Keratinocyte (primary cell): ENCODE measurements around the gene SLC25A47.
"Not testable (repeated sequence)": the region's sequence is repeated elsewhere in the genome, so short reads cannot be mapped to it uniquely, and the experiment has no call there.

ENCODE experiments used
- EZH2 ChIP-seq: IDR thresholded peaks from one replicate; pipeline ENCODE4 v1.6.1; 2012; ENCODE audit warnings: inconsistent platforms, mild to moderate bottlenecking, low read length, moderate library complexity
- TF ChIP-seq, protein P1 (sequence below), 3 experiments: IDR thresholded peaks in 1 of 3; conservative IDR thresholded peaks in 1 of 3; optimal IDR thresholded peaks in 1 of 3; 2 replicates in 2 of 3; 3 replicates in 1 of 3; pipeline versions ENCODE3 to v1.5.1; 2011; ENCODE audit warnings: low read length in 3 of 3, mild to moderate bottlenecking in 3 of 3, moderate library complexity in 2 of 3, control low read depth in 1 of 3, inconsistent platforms in 1 of 3; ENCODE audit not compliant: insufficient read depth in 2 of 3; ENCODE audit errors: extremely low read depth in 1 of 3

DNA sequence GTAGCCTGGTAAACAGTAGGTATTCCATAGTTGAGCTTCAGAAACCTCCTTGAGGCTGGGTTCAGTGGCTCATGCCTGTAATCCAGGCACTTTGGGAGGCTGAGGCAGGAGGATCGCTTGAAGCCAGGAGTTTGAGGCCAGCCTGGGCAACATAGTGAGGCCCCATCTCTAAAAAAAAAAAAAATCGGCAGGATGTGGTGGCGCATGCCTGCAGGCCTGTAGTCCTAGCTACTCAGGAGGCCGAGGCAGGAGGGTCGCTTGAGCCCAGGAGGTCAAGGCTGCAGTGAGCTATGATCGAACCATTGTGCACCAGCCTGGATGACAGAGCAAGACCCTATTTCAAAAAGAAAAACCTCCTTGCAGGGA, 14.7 kb upstream of the SLC25A47 start:
- TF ChIP-seq, protein P1, sequence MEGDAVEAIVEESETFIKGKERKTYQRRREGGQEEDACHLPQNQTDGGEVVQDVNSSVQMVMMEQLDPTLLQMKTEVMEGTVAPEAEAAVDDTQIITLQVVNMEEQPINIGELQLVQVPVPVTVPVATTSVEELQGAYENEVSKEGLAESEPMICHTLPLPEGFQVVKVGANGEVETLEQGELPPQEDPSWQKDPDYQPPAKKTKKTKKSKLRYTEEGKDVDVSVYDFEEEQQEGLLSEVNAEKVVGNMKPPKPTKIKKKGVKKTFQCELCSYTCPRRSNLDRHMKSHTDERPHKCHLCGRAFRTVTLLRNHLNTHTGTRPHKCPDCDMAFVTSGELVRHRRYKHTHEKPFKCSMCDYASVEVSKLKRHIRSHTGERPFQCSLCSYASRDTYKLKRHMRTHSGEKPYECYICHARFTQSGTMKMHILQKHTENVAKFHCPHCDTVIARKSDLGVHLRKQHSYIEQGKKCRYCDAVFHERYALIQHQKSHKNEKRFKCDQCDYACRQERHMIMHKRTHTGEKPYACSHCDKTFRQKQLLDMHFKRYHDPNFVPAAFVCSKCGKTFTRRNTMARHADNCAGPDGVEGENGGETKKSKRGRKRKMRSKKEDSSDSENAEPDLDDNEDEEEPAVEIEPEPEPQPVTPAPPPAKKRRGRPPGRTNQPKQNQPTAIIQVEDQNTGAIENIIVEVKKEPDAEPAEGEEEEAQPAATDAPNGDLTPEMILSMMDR (optimal IDR thresholded peaks at IDR 0.05 in 1 of 3, IDR thresholded peaks at IDR 0.05 in 1 of 3, conservative IDR thresholded peaks at IDR 0.05 in 1 of 3; ENCODE audit: extremely low read depth in 1 of 3, insufficient read depth in 2 of 3, low read length in 3 of 3): not testable (repeated sequence)
- not testable (repeated sequence) for TF ChIP-seq EZH2
